HFFc6 (cell line): ENCODE data around the gene NXPH4. TPM values are rescaled to one million over a fixed set of nuclear protein-coding genes. Genes with fewer than 3 reads are reported as not detected.

Experiments
- DNase-seq: peaks from one replicate; pipeline ENCODE4 v3.0.0-alpha.2; 2018
- H3K27ac Mint-ChIP-seq: 2 replicates; pipeline ENCODE4 v1.8.0; 2020; ENCODE audit warnings: mild to moderate bottlenecking, mixed read lengths
- H3K27me3 Mint-ChIP-seq: 2 replicates; pipeline ENCODE4 v1.8.0; 2021; ENCODE audit warnings: mild to moderate bottlenecking, moderate library complexity, mixed read lengths; ENCODE audit not compliant: insufficient read depth
- H3K36me3 Mint-ChIP-seq: 2 replicates; pipeline ENCODE4 v1.8.0; 2021; ENCODE audit warnings: low read depth, mixed read lengths
- H3K4me1 Mint-ChIP-seq: 2 replicates; pipeline ENCODE4 v1.8.0; 2020; ENCODE audit warnings: low read depth, mixed read lengths
- H3K4me3 Mint-ChIP-seq: 2 replicates; pipeline ENCODE4 v1.8.0; 2020; ENCODE audit warnings: mild to moderate bottlenecking, moderate library complexity, mixed read lengths
- H3K9me3 Mint-ChIP-seq: 2 replicates; pipeline ENCODE4 v1.8.0; 2020; ENCODE audit warnings: mild to moderate bottlenecking, mixed read lengths
- CTCF ChIP-seq: fragments of 200-600 bp; sonication (generic); IDR thresholded peaks from 2 replicates; pipeline ENCODE4 v1.5.0; 2021; ENCODE audit warnings: antibody characterized with exemption, mild to moderate bottlenecking
- total RNA-seq, 6 experiments: library from RNA; stranded (reverse); fragmentation: NEBNext Ultra II Directional; extraction: Animal tissue kit (Norgen Biotek cat#: 25700); gene quantifications; 2 replicates in 1 of 6; 3 replicates in 5 of 6; pipeline ENCODE4 v1.2.3, GENCODE V29; 2021

The NXPH4 gene
- total RNA-seq, 6 experiments from 2014 or later = 2.9 to 8.2 (median 3.9) TPM

GRCh38 chr12:57260366-57260765 is 43.8 kb downstream of the NXPH4 start:
- TF ChIP-seq CTCF = no peak
- Mint-ChIP-seq H3K36me3 (peaks cover 4% of the 10 kb centered on the region; the same call in 1 of the 2 replicates), H3K27ac (no peak overlapping the region), H3K4me3 (no peak overlapping the region), H3K27me3 (no peaks in the 10 kb centered on the region), H3K9me3 (no peaks in the 10 kb centered on the region), H3K4me1 (peaks cover 7% of the 10 kb centered on the region)
- no peak for DNase-seq

- Mint-ChIP-seq H3K9me3 (no peaks in the 10 kb centered on the region), H3K27ac (no peak overlapping the region), H3K36me3 (peaks cover 4% of the 10 kb centered on the region; the same call in 1 of the 2 replicates), H3K4me3 (no peak overlapping the region), H3K27me3 (no peaks in the 10 kb centered on the region), H3K4me1 (peaks cover 7% of the 10 kb centered on the region)
- TF ChIP-seq CTCF = no peak
- DNase-seq = no peak
These were observed 44.9 kb downstream of the NXPH4 start for GRCh38 chr12:57261428-57261865.

- H3K27me3 Mint-ChIP-seq = no peaks in the 10 kb centered on the region; the same call in 1 of the 2 replicates
- peaks cover 4% of the 10 kb centered on the region; the same call in 1 of the 2 replicates for H3K36me3 Mint-ChIP-seq
- no peaks in the 10 kb centered on the region for H3K9me3 Mint-ChIP-seq
- no peak for DNase-seq
- peaks cover 7% of the 10 kb centered on the region for H3K4me1 Mint-ChIP-seq
- no peak for TF ChIP-seq CTCF
- no peak overlapping the region for H3K4me3 Mint-ChIP-seq
- no peak overlapping the region for H3K27ac Mint-ChIP-seq
These were observed 45.7 kb downstream of the NXPH4 start for GRCh38 chr12:57262126-57262822.

GRCh38 chr12:57263096-57263495 is 46.5 kb downstream of the NXPH4 start:
- Mint-ChIP-seq H3K27ac (no peak overlapping the region), H3K9me3 (no peaks in the 10 kb centered on the region), H3K27me3 (no peaks in the 10 kb centered on the region; the same call in 1 of the 2 replicates), H3K4me3 (no peak overlapping the region), H3K36me3 (peaks cover 6% of the 10 kb centered on the region; the same call in 1 of the 2 replicates), H3K4me1 (peaks cover 8% of the 10 kb centered on the region)
- DNase-seq = no peak
- TF ChIP-seq CTCF = no peak

GRCh38 chr12:57266681-57267080 is 50.1 kb downstream of the NXPH4 start:
- DNase-seq = no peak
- Mint-ChIP-seq H3K27ac (no peak overlapping the region), H3K9me3 (no peaks in the 10 kb centered on the region), H3K4me3 (no peak overlapping the region), H3K4me1 (peaks cover 14% of the 10 kb centered on the region), H3K36me3 (peaks cover 14% of the 10 kb centered on the region), H3K27me3 (no peaks in the 10 kb centered on the region; the same call in 1 of the 2 replicates)
- TF ChIP-seq CTCF = no peak
